Mesenchymal stem cell (in vitro differentiated cells and primary cell): ENCODE data around the gene COL4A1.

Experiments
- DNase-seq: peaks from one replicate; pipeline ENCODE4 v3.0.0-alpha.2; 2013
- H2AFZ ChIP-seq: one replicate; pipeline ENCODE4 v1.6.1; 2013; ENCODE audit warnings: low read depth, mild to moderate bottlenecking, control low read depth, inconsistent platforms, low read length, moderate library complexity
- H2AK5ac ChIP-seq: 2 replicates; pipeline ENCODE4 v1.6.1; 2013; ENCODE audit warnings: low read length, moderate library complexity, mild to moderate bottlenecking, inconsistent platforms; ENCODE audit not compliant: severe bottlenecking
- H2BK120ac ChIP-seq: one replicate; pipeline ENCODE4 v1.6.1; 2013; ENCODE audit warnings: low read depth, mild to moderate bottlenecking, inconsistent platforms, low read length, moderate library complexity
- H2BK12ac ChIP-seq, 2 experiments: one replicate each; pipeline ENCODE4 v1.6.1; 2013; ENCODE audit warnings: inconsistent platforms in 2 of 2, low read length in 2 of 2, mild to moderate bottlenecking in 2 of 2, moderate library complexity in 2 of 2, control low read depth in 1 of 2
- H2BK15ac ChIP-seq: one replicate; pipeline ENCODE4 v1.6.1; 2013; ENCODE audit warnings: mild to moderate bottlenecking, low read depth, inconsistent platforms; ENCODE audit not compliant: poor library complexity, severe bottlenecking
- H2BK5ac ChIP-seq: 2 replicates; pipeline ENCODE4 v1.6.1; 2013; ENCODE audit warnings: low read depth, mild to moderate bottlenecking, low read length, control low read depth, inconsistent platforms; ENCODE audit not compliant: poor library complexity, severe bottlenecking
- H3K14ac ChIP-seq, 2 experiments: one replicate each; pipeline ENCODE4 v1.6.1; 2013; ENCODE audit warnings: inconsistent platforms in 2 of 2, low read length in 2 of 2, control low read depth in 1 of 2, mild to moderate bottlenecking in 1 of 2, moderate library complexity in 1 of 2
- H3K18ac ChIP-seq, 2 experiments: one replicate each; pipeline ENCODE4 v1.6.1; 2013; ENCODE audit warnings: inconsistent platforms in 2 of 2, low read length in 2 of 2, control low read depth in 1 of 2, low read depth in 1 of 2, mild to moderate bottlenecking in 1 of 2
- H3K23ac ChIP-seq, 2 experiments: one replicate each; pipeline ENCODE4 v1.6.1; 2013; ENCODE audit warnings: inconsistent platforms in 2 of 2, low read length in 2 of 2, mild to moderate bottlenecking in 2 of 2, moderate library complexity in 2 of 2, control low read depth in 1 of 2
- H3K27ac ChIP-seq: 2 replicates; pipeline ENCODE4 v1.5.1; 2013; ENCODE audit warnings: mild to moderate bottlenecking, moderate library complexity, low read length, control low read depth, inconsistent platforms; ENCODE audit not compliant: poor library complexity, severe bottlenecking
- H3K27me3 ChIP-seq, 2 experiments: 2 replicates each; pipeline versions ENCODE4 v1.6.1 to v1.7.0; 2013; ENCODE audit warnings: low read length in 2 of 2, mild to moderate bottlenecking in 2 of 2, moderate library complexity in 2 of 2, control low read depth in 1 of 2, inconsistent platforms in 1 of 2; ENCODE audit not compliant: control insufficient read depth in 1 of 2, insufficient read depth in 1 of 2
- H3K36me3 ChIP-seq, 2 experiments: 2 replicates each; pipeline versions ENCODE4 v1.6.1 to v1.7.0; 2013; ENCODE audit warnings: low read length in 2 of 2, control low read depth in 1 of 2, inconsistent platforms in 1 of 2, low read depth in 1 of 2, mild to moderate bottlenecking in 1 of 2; ENCODE audit not compliant: insufficient read depth in 2 of 2, control insufficient read depth in 1 of 2
- H3K4ac ChIP-seq, 2 experiments: one replicate each; pipeline ENCODE4 v1.6.1; 2013; ENCODE audit warnings: inconsistent platforms in 2 of 2, low read length in 2 of 2, mild to moderate bottlenecking in 2 of 2, moderate library complexity in 2 of 2, control low read depth in 1 of 2, low read depth in 1 of 2
- H3K4me1 ChIP-seq: 2 replicates; pipeline ENCODE4 v1.6.1; 2013; ENCODE audit warnings: low read depth, low read length, control low read depth; ENCODE audit not compliant: control insufficient read depth, insufficient read depth
- H3K4me2 ChIP-seq: 2 replicates; pipeline ENCODE4 v1.6.1; 2013; ENCODE audit warnings: low read length, mild to moderate bottlenecking, inconsistent platforms; ENCODE audit not compliant: poor library complexity, severe bottlenecking
- H3K4me3 ChIP-seq, 2 experiments: 2 replicates each; pipeline versions ENCODE4 v1.5.1 to v1.7.0; 2013; ENCODE audit warnings: low read length in 2 of 2, mild to moderate bottlenecking in 2 of 2, control low read depth in 1 of 2, low read depth in 1 of 2; ENCODE audit not compliant: insufficient read depth in 1 of 2
- H3K79me1 ChIP-seq: replicated peaks from 2 replicates; pipeline ENCODE4 v1.6.1; 2013; ENCODE audit warnings: mild to moderate bottlenecking, control low read depth, low read length, inconsistent platforms; ENCODE audit not compliant: poor library complexity, severe bottlenecking
- H3K9ac ChIP-seq: 2 replicates; pipeline ENCODE4 v1.7.0; 2013; ENCODE audit warnings: mild to moderate bottlenecking, low read length, moderate library complexity
- H3K9me3 ChIP-seq: 2 replicates; pipeline ENCODE4 v1.7.0; 2013; ENCODE audit warnings: mild to moderate bottlenecking, low read length; ENCODE audit not compliant: control insufficient read depth
- H4K8ac ChIP-seq: one replicate; pipeline ENCODE4 v1.6.1; 2013; ENCODE audit warnings: inconsistent platforms, mild to moderate bottlenecking, low read length, moderate library complexity
- H4K91ac ChIP-seq: one replicate; pipeline ENCODE4 v1.6.1; 2013; ENCODE audit warnings: mild to moderate bottlenecking, low read length, inconsistent platforms
- WGBS: methylation state at CpG from one replicate; pipeline ENCODE4 v1.1.7; 2013; ENCODE audit warnings: mixed read lengths; 5-methylcytosine and 5-hydroxymethylcytosine counted together

The COL4A1 gene

DNA sequence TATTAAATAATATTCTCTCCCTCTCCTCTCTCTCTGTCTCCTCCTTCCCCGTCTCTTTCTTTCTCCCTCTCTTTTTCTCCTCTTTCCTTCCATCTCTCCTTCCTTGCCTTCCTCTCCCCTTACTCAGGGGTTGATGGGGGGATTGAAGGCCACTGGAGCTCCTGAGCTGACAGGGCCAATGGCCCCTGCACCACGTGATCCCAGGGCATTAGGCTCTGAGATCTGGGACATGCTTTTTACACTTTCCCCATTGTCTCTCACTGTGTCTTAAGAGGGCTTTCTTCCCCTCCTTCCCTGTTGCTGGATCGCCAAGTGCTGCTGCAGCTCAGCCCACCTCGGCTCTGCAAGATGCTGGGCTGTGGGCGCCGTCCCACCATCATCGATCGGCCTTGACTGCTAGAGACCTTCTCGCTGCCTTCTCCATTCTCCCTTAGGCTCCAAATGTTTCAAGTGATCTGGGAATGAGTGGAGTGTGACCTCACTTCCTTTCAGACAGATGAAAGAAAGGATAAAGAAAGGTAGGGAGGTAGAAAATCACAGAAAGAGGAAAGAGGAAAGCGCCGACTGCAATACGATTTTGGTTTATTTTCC is 42.2 kb downstream of the COL4A1 start:
- Histone ChIP-seq H2BK5ac (no peak overlapping the region), H3K23ac (no peak overlapping the region), H3K9me3 (no peaks in the 10 kb centered on the region), H2AK5ac (peak overlapping the region; percentile 0), H2AFZ (no peak overlapping the region), H2BK120ac (no peak overlapping the region), H3K27me3 (no peaks in the 10 kb centered on the region), H2BK12ac (no peak overlapping the region), H3K27ac (no peak overlapping the region), H3K14ac (no peak overlapping the region), H3K4me2 (no peak overlapping the region), H2BK15ac (no peak overlapping the region), H4K91ac (no peak overlapping the region), H3K9ac (no peak overlapping the region), H3K4ac (no peak overlapping the region), H3K4me3 (no peak overlapping the region), H4K8ac (no peak overlapping the region), H3K4me1 (peaks cover 48% of the 10 kb centered on the region), H3K36me3 (peaks cover 5 to 44% of the 10 kb centered on the region in 2 experiments), H3K79me1 (peaks cover 15% of the 10 kb centered on the region), H3K18ac (peak overlapping the region in 1 of 2 experiments; percentile 16)
- 92% methylated on average over 7 of the region's 12 CpGs for WGBS
- no peak for DNase-seq

DNA sequence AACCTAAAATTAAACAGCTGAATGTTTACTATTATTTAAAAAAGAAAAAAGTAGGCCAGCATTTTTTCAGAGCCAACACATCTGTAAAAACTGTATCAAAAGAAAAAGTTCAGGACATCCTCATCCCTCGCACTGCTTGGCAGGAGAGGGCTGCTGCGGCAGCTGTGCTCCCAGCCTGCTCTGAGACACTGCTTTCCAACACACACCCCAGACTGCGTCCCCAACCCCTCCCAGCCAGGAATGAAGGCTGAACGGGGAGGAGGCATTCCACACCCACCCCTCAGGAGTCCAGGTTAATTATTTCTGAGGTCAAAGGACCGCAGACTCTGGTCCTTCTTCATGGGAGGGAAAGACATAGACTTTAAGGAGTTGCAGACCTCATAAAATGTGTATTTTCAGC is 43.1 kb downstream of the COL4A1 start:
- Histone ChIP-seq H3K23ac (no peak overlapping the region), H4K8ac (no peak overlapping the region), H3K9me3 (no peaks in the 10 kb centered on the region), H2AFZ (no peak overlapping the region), H3K4me3 (no peak overlapping the region), H3K79me1 (peaks cover 15% of the 10 kb centered on the region), H2BK120ac (no peak overlapping the region), H2BK15ac (no peak overlapping the region), H2BK5ac (no peak overlapping the region), H3K4ac (no peak overlapping the region), H4K91ac (no peak overlapping the region), H3K36me3 (peaks cover 5 to 38% of the 10 kb centered on the region in 2 experiments), H2AK5ac (no peak overlapping the region), H3K18ac (no peak overlapping the region), H3K27me3 (no peaks in the 10 kb centered on the region), H3K14ac (peak overlapping the region in 1 of 2 experiments; percentile 29), H3K4me1 (peaks cover 45% of the 10 kb centered on the region), H2BK12ac (no peak overlapping the region), H3K9ac (no peak overlapping the region), H3K4me2 (no peak overlapping the region), H3K27ac (peak overlapping the region; percentile 26)
- 88% methylated on average over 3 of the region's 5 CpGs for WGBS
- no peak for DNase-seq

DNA sequence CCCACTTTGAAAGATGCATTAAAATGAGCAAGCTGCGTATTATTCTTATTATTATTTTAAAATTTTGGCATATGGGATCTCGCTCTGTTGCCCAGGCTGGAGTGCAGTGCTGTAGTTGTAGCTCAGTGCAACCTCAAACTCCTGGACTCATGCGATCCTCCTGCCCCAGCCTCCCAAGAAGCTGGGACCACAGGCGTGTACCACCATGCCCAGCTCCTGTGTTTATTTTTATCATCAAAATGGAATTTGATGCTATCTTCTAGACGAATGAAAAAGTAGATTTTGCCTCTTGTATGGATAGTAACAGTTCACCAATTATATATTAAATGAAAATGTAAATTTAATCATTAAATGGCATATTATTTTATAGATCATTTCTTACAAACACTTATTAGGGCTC is 43.6 kb downstream of the COL4A1 start:
- H3K14ac ChIP-seq = no peak overlapping the region
- H3K18ac ChIP-seq = no peak overlapping the region
- H3K27ac ChIP-seq = peak overlapping the region; percentile 3
- no peak overlapping the region for H2BK12ac ChIP-seq
- DNase-seq = no peak
- H2BK120ac ChIP-seq = no peak overlapping the region
- H3K4me1 ChIP-seq = peaks cover 42% of the 10 kb centered on the region
- H3K9me3 ChIP-seq = no peaks in the 10 kb centered on the region
- H3K36me3 ChIP-seq = peaks cover 5 to 34% of the 10 kb centered on the region in 2 experiments
- no peak overlapping the region for H3K4me2 ChIP-seq
- no peak overlapping the region for H2AFZ ChIP-seq
- no peak overlapping the region for H2AK5ac ChIP-seq
- H4K91ac ChIP-seq = no peak overlapping the region
- peaks cover 13% of the 10 kb centered on the region for H3K79me1 ChIP-seq
- no peak overlapping the region for H4K8ac ChIP-seq
- WGBS = 100% methylated on average over 3 of the region's 5 CpGs
- H3K4ac ChIP-seq = no peak overlapping the region
- no peak overlapping the region for H3K4me3 ChIP-seq
- no peaks in the 10 kb centered on the region for H3K27me3 ChIP-seq
- no peak overlapping the region for H3K23ac ChIP-seq
- H3K9ac ChIP-seq = no peak overlapping the region
- H2BK5ac ChIP-seq = no peak overlapping the region
- no peak overlapping the region for H2BK15ac ChIP-seq

DNA sequence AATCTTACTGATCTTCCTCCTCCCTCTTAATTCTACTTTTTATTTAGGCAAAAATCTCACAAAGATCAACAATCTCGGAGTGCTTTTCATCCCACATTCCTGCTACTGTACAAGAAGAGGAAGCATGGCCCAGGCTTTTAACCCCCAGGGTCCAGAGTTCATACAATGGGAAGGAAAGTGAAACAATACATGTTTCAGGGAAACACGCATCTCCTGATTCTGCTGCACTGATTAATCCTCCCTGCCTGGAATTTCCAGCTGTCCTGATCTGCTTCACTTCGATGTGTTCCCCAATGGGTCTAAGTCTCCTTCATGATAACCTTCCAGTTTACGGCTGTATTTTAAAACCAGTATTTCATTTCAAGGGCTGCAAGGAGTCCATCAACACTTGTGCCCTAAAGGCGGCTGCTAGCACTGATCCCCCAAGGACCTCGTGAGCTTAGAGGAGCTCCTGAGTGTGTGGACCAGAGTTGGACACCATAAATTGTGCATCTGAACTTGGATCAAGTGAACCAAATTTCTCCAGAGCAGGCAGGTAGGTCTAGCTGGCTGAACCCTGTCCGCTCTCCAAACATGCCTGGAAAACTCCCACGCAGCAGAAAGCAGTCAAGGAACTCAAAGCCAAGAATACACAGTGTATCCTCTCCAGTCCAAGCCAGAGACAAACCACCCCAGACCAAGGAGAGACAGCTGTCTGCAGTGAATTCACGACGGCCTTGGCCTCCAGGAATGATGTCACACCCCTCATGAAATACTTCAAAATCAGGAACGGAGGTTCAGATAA is 44.3 kb downstream of the COL4A1 start:
- H3K79me1 ChIP-seq = peaks cover 13% of the 10 kb centered on the region
- DNase-seq = no peak
- no peak overlapping the region for H2BK12ac ChIP-seq
- no peak overlapping the region for H4K91ac ChIP-seq
- H3K4me2 ChIP-seq = no peak overlapping the region
- no peaks in the 10 kb centered on the region for H3K27me3 ChIP-seq
- H3K23ac ChIP-seq = no peak overlapping the region
- peak overlapping the region; percentile 3 for H3K27ac ChIP-seq
- H2AFZ ChIP-seq = no peak overlapping the region
- WGBS = 75% methylated on average over 11 of the region's 11 CpGs
- H3K18ac ChIP-seq = peak overlapping the region in 1 of 2 experiments; percentile 5
- H3K36me3 ChIP-seq = peaks cover 5 to 28% of the 10 kb centered on the region in 2 experiments
- H4K8ac ChIP-seq = no peak overlapping the region
- H2BK15ac ChIP-seq = no peak overlapping the region
- H2BK5ac ChIP-seq = no peak overlapping the region
- H3K4me1 ChIP-seq = peaks cover 42% of the 10 kb centered on the region
- H2BK120ac ChIP-seq = no peak overlapping the region
- H3K4me3 ChIP-seq = peak overlapping the region in 1 of 2 experiments; percentile 1
- H3K9ac ChIP-seq = no peak overlapping the region
- H3K9me3 ChIP-seq = no peaks in the 10 kb centered on the region
- H3K14ac ChIP-seq = no peak overlapping the region
- H3K4ac ChIP-seq = no peak overlapping the region
- H2AK5ac ChIP-seq = peak overlapping the region; percentile 16
